NB4 (cell line): Measurements from ENCODE around the gene SDR42E2.

Experiments used
- TF ChIP-seq, protein P1 (sequence below): IDR thresholded peaks from one replicate; pipeline ENCODE4 v1.5.1; 2012; ENCODE audit warnings: low read depth, low read length
- TF ChIP-seq, protein P2 (sequence below): IDR thresholded peaks from 2 replicates; pipeline ENCODE4 v1.6.1; 2011; ENCODE audit warnings: low read depth, low read length

DNA sequence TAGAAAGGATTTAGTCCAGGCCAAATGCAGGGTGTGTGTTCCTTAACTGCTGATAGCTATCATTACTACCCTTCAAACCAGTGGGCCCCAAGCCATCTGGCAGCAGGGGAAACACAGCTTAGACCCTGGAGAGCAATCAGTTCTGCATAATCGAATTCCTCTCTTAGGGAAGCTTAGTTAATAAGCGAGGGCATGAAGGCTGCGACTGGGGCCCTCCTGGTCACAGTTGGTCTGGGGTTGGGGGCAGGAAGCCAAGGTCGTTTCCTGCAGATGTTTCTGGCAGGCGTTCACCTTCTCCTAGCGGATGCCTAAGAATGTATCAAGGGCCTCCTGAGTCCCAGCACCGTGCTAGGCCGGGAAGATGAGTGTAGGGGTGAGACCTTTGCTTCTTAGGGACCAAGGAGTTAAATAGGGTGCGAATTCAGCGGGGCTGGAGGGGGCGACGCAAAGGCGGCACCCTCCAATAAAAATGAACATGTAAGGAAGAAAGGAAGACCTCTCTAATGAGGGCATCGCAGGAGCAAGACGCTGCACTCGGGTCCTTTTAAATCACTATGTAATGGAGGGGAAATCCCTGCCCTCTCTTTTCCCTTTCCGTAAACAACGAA, 27.3 kb downstream of the SDR42E2 start:
- TF ChIP-seq, protein P1, sequence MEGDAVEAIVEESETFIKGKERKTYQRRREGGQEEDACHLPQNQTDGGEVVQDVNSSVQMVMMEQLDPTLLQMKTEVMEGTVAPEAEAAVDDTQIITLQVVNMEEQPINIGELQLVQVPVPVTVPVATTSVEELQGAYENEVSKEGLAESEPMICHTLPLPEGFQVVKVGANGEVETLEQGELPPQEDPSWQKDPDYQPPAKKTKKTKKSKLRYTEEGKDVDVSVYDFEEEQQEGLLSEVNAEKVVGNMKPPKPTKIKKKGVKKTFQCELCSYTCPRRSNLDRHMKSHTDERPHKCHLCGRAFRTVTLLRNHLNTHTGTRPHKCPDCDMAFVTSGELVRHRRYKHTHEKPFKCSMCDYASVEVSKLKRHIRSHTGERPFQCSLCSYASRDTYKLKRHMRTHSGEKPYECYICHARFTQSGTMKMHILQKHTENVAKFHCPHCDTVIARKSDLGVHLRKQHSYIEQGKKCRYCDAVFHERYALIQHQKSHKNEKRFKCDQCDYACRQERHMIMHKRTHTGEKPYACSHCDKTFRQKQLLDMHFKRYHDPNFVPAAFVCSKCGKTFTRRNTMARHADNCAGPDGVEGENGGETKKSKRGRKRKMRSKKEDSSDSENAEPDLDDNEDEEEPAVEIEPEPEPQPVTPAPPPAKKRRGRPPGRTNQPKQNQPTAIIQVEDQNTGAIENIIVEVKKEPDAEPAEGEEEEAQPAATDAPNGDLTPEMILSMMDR: no peak
- TF ChIP-seq, protein P2, sequence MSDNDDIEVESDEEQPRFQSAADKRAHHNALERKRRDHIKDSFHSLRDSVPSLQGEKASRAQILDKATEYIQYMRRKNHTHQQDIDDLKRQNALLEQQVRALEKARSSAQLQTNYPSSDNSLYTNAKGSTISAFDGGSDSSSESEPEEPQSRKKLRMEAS: no peak
